Right lobe of liver (tissue), 4 donors: ENCODE results near the gene MATN4.

Experiments
- CTCF ChIP-seq, 4 donors: fragments of 200-600 bp in 3 of 4; fragments of 450-650 bp in 1 of 4; IDR thresholded peaks; one replicate each; pipeline versions ENCODE4 v1.5.1 to v1.8.0; 2016 to 2022; ENCODE audit warnings: antibody characterized with exemption in 4 of 4, mild to moderate bottlenecking in 2 of 4
- POLR2A ChIP-seq: fragments of 450-650 bp; IDR thresholded peaks from one replicate; pipeline ENCODE4 v1.6.1; 2017; ENCODE audit warnings: antibody characterized with exemption, mild to moderate bottlenecking
- donor health status: DM: no; HTN: no; CAD: no.
- donor health status: DM: no; HTN: no; CAD: no.
- donor health status: DM: no; HTN: yes; CAD: no.

GRCh38 chr20:45350217-45350616 lies 42.1 kb upstream of the MATN4 start:
- TF ChIP-seq POLR2A (no peak), CTCF (IDR thresholded peaks at IDR 0.05) (no peak)
